Stimulated activated CD4-positive, alpha-beta T cell treated with anti-CD3 and anti-CD28 coated beads, TNF-alpha, amount 100 ng/mL, for 4 hours (primary cell): ENCODE results near the gene GPR137B.
"Not testable (repeated sequence)": the region's sequence is repeated elsewhere in the genome, so short reads cannot be mapped to it uniquely, and the experiment has no call there.

Experiments used
- DNase-seq, 3 experiments: peaks; one replicate each; pipeline ENCODE4 v3.0.0-alpha.2; 2020; ENCODE audit warnings: low read depth in 3 of 3

Gene GPR137B

GRCh38 chr1:236144033-236144432, 1.7 kb downstream of the GPR137B start:
- DNase-seq, result no peak

GRCh38 chr1:236144446-236145150, 2.3 kb downstream of the GPR137B start:
- DNase-seq, result no peak

- no peak for DNase-seq
Observed at GRCh38 chr1:236147068-236147467, 4.7 kb downstream of the GPR137B start.

- no peak for DNase-seq
Observed at GRCh38 chr1:236147521-236148469, 5.5 kb downstream of the GPR137B start.

- no peak for DNase-seq
Observed at GRCh38 chr1:236148470-236148845, 6.1 kb downstream of the GPR137B start.

- DNase-seq, result no peak
Observed at GRCh38 chr1:236149003-236149595, 6.8 kb downstream of the GPR137B start.

- DNase-seq, result no peak
Observed at GRCh38 chr1:236149696-236150228, 7.4 kb downstream of the GPR137B start.

- no peak for DNase-seq
Observed at GRCh38 chr1:236150311-236150955, 8.1 kb downstream of the GPR137B start.

- DNase-seq, result no peak
Observed at GRCh38 chr1:236150986-236151385, 8.6 kb downstream of the GPR137B start.

- DNase-seq, result no peak
Observed at GRCh38 chr1:236151739-236152424, 9.5 kb downstream of the GPR137B start.

- no peak for DNase-seq
Observed at GRCh38 chr1:236154126-236154525, 11.8 kb downstream of the GPR137B start.

- DNase-seq, result no peak
Observed at GRCh38 chr1:236154671-236155398, 12.5 kb downstream of the GPR137B start.

GRCh38 chr1:236155399-236155767, 13.0 kb downstream of the GPR137B start:
- DNase-seq, result no peak

GRCh38 chr1:236155841-236156503, 13.6 kb downstream of the GPR137B start:
- DNase-seq, result no peak

GRCh38 chr1:236156512-236157208, 14.3 kb downstream of the GPR137B start:
- DNase-seq, result no peak

- not testable (repeated sequence) for DNase-seq
Observed at GRCh38 chr1:236158072-236158471, 15.7 kb downstream of the GPR137B start.

- no peak for DNase-seq
Observed at GRCh38 chr1:236158719-236159118, 16.4 kb downstream of the GPR137B start.

- no peak for DNase-seq
Observed at GRCh38 chr1:236159704-236160539, 17.6 kb downstream of the GPR137B start.
